Esophagus (tissue), 2 donors: ENCODE data around the gene RAF1. TPM values are rescaled to one million over a fixed set of nuclear protein-coding genes. Genes with fewer than 3 reads are reported as not detected.

Experiments used
- H3K27ac ChIP-seq, 2 donors: one replicate each; pipeline ENCODE4 v1.5.1; 2013; ENCODE audit warnings: low read depth in 2 of 2, mild to moderate bottlenecking in 2 of 2, inconsistent platforms in 1 of 2, low read length in 1 of 2, moderate library complexity in 1 of 2
- H3K27me3 ChIP-seq, 2 donors: one replicate each; pipeline ENCODE4 v1.6.1; 2013; ENCODE audit warnings: low read length in 2 of 2, control low read depth in 1 of 2, mild to moderate bottlenecking in 1 of 2; ENCODE audit not compliant: insufficient read depth in 2 of 2, control insufficient read depth in 1 of 2
- H3K36me3 ChIP-seq, 2 donors: one replicate each; pipeline ENCODE4 v1.6.1; 2013; ENCODE audit warnings: low read length in 1 of 2; ENCODE audit not compliant: control insufficient read depth in 2 of 2, insufficient read depth in 2 of 2
- H3K4me1 ChIP-seq, 2 donors: one replicate each; pipeline ENCODE4 v1.6.1; 2013; ENCODE audit warnings: low read length in 1 of 2; ENCODE audit not compliant: control insufficient read depth in 2 of 2, insufficient read depth in 2 of 2
- H3K4me3 ChIP-seq, 2 donors: one replicate each; pipeline ENCODE4 v1.5.1; 2013; ENCODE audit warnings: low read length in 2 of 2, mild to moderate bottlenecking in 2 of 2, low read depth in 1 of 2, moderate library complexity in 1 of 2
- H3K9me3 ChIP-seq, 2 donors: one replicate each; pipeline ENCODE4 v1.6.1; 2013; ENCODE audit warnings: mild to moderate bottlenecking in 2 of 2, low read depth in 1 of 2, low read length in 1 of 2, moderate library complexity in 1 of 2; ENCODE audit not compliant: control insufficient read depth in 2 of 2, insufficient read depth in 1 of 2
- WGBS, 2 donors: extraction: QIAGEN DNeasy Blood & Tissue Kit; methylation state at CpG; one replicate each; pipeline ENCODE4 v1.1.7; 2013; 5-methylcytosine and 5-hydroxymethylcytosine counted together
- polyA plus RNA-seq, 2 donors: library from polyadenylated mRNA; stranded (reverse); fragments of 200-250 nt; gene quantifications; one replicate each; pipeline ENCODE4 v1.2.3, GENCODE V29; 2013
- donor health status: healthy with polysubstance abuse.
- donor health status: Bipolar disorder and iron deficiency.

Gene RAF1
- polyA plus RNA-seq, 2 donors: 52.3 to 65.3 TPM

- no peak overlapping the region for H3K4me3 ChIP-seq
- 94 to 97% methylated on average over 4 of the region's 4 CpGs for WGBS, 2 donors
- H3K27ac ChIP-seq: no peak overlapping the region
- H3K27me3 ChIP-seq: no peaks in the 10 kb centered on the region
- H3K4me1 ChIP-seq: no peaks in the 10 kb centered on the region
- H3K9me3 ChIP-seq: no peaks in the 10 kb centered on the region
- peaks cover 5 to 13% of the 10 kb centered on the region in 2 donors for H3K36me3 ChIP-seq
Measured at GRCh38 chr3:12615266-12615665, 48.7 kb downstream of the RAF1 start.

- no peaks in the 10 kb centered on the region for H3K27me3 ChIP-seq
- no peak overlapping the region for H3K27ac ChIP-seq
- no peaks in the 10 kb centered on the region for H3K9me3 ChIP-seq
- H3K4me1 ChIP-seq: no peaks in the 10 kb centered on the region
- 54 to 76% methylated on average over 4 of the region's 4 CpGs for WGBS, 2 donors
- H3K4me3 ChIP-seq: no peak overlapping the region
- H3K36me3 ChIP-seq: peaks cover 6 to 13% of the 10 kb centered on the region in 2 donors
Measured at GRCh38 chr3:12613250-12613649, 50.7 kb downstream of the RAF1 start.

- Histone ChIP-seq H3K27me3 (no peaks in the 10 kb centered on the region), H3K9me3 (no peaks in the 10 kb centered on the region), H3K4me1 (no peaks in the 10 kb centered on the region), H3K4me3 (no peak overlapping the region), H3K27ac (no peak overlapping the region), H3K36me3 (peaks cover 6 to 13% of the 10 kb centered on the region in 2 donors)
- WGBS, 2 donors: 84 to 90% methylated on average over 6 of the region's 6 CpGs
Measured at GRCh38 chr3:12612514-12613226, 51.2 kb downstream of the RAF1 start.

GRCh38 chr3:12611117-12611516 lies 52.8 kb downstream of the RAF1 start:
- Histone ChIP-seq H3K27me3 (no peaks in the 10 kb centered on the region), H3K4me1 (no peaks in the 10 kb centered on the region), H3K4me3 (no peak overlapping the region), H3K36me3 (peaks cover 6 to 13% of the 10 kb centered on the region in 2 donors), H3K27ac (no peak overlapping the region), H3K9me3 (no peaks in the 10 kb centered on the region)
- WGBS, 2 donors: 75% methylated on average over 5 of the region's 5 CpGs

GRCh38 chr3:12608376-12608775 lies 55.5 kb downstream of the RAF1 start:
- Histone ChIP-seq H3K4me3 (no peak overlapping the region), H3K27ac (no peak overlapping the region), H3K9me3 (no peaks in the 10 kb centered on the region), H3K27me3 (no peaks in the 10 kb centered on the region), H3K36me3 (peaks cover 10 to 13% of the 10 kb centered on the region in 2 donors), H3K4me1 (no peaks in the 10 kb centered on the region)
- 98 to 100% methylated on average over 1 of the region's 1 CpG for WGBS, 2 donors

GRCh38 chr3:12603969-12604368 lies 59.9 kb downstream of the RAF1 start:
- Histone ChIP-seq H3K4me1 (no peaks in the 10 kb centered on the region), H3K36me3 (peaks cover 11 to 16% of the 10 kb centered on the region in 2 donors), H3K4me3 (no peak overlapping the region), H3K9me3 (no peaks in the 10 kb centered on the region), H3K27me3 (no peaks in the 10 kb centered on the region), H3K27ac (no peak overlapping the region)
- 87 to 91% methylated on average over 2 of the region's 2 CpGs for WGBS, 2 donors

- Histone ChIP-seq H3K4me3 (no peak overlapping the region), H3K9me3 (no peaks in the 10 kb centered on the region), H3K36me3 (peaks cover 11 to 12% of the 10 kb centered on the region in 2 donors), H3K27me3 (no peaks in the 10 kb centered on the region), H3K27ac (no peak overlapping the region), H3K4me1 (no peaks in the 10 kb centered on the region)
- WGBS, 2 donors: 61 to 68% methylated on average over 1 of the region's 1 CpG
Measured at GRCh38 chr3:12601072-12601471, 62.8 kb downstream of the RAF1 start.

- Histone ChIP-seq H3K36me3 (peaks cover 13 to 17% of the 10 kb centered on the region in 2 donors), H3K4me3 (no peak overlapping the region), H3K4me1 (no peaks in the 10 kb centered on the region), H3K27me3 (no peaks in the 10 kb centered on the region), H3K9me3 (no peaks in the 10 kb centered on the region), H3K27ac (no peak overlapping the region)
Measured at GRCh38 chr3:12598890-12599289, 65.0 kb downstream of the RAF1 start.

DNA sequence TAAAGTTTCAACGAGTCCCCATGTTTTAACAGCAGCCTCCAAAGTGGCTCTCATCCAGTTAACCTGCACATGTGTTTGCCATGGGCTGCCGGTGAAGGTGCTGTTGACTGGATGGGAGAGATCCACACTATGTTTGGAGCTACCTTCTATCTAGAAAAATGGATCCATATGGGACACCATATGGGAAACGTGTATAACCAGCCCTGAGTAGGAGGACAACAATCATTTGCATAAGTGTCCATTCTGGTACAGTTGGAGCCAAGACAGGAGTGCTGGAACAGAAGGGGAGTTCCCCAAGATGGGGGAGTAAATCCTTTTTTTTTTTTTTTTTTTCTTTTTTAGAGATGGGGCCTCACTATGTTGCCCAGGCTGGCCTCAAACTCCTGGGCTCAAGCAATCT lies 70.4 kb downstream of the RAF1 start:
- WGBS, 2 donors: 89 to 94% methylated on average over 3 of the region's 3 CpGs
- no peaks in the 10 kb centered on the region for H3K27me3 ChIP-seq
- H3K4me1 ChIP-seq: no peaks in the 10 kb centered on the region
- H3K36me3 ChIP-seq: peaks cover 17 to 33% of the 10 kb centered on the region in 2 donors
- H3K9me3 ChIP-seq: no peaks in the 10 kb centered on the region
- H3K27ac ChIP-seq: no peak overlapping the region
- H3K4me3 ChIP-seq: no peak overlapping the region

DNA sequence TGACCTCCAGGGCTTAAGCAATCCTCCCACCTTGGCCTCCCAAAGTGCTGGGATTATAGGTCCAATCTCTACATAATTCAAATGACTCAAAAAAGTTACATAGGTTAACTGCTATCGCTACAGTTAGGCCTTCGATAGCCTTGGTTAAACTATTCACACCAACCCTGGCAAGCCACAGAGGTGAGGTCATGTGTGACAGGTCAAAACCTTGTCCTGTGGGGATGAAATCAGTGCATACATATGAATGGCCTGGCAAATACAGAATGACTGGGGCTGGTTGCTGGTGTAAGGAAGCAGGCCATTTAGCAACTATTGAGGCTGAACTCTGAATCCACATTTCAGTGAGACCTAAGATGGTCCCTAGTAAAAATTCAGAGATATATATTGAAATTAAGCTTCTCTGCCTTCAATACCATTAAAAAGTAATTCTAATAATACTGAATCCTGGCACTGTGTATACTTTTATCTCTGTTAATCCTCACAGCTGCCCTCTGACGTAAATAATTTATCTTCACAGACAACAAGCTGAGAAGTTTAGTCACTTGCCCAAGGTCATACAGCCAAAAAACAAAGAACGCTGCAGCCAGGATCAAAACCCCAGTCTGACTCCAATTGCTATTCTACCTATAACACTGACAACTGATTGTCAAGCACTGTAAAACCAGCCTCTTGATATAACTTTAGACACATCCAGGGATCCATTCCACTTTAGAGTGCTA lies 71.8 kb downstream of the RAF1 start:
- Histone ChIP-seq H3K4me3 (no peak overlapping the region), H3K9me3 (no peaks in the 10 kb centered on the region), H3K27me3 (no peaks in the 10 kb centered on the region), H3K4me1 (peaks cover 0 to 3% of the 10 kb centered on the region in 2 donors), H3K27ac (no peak overlapping the region), H3K36me3 (peaks cover 23 to 31% of the 10 kb centered on the region in 2 donors)
- 80 to 88% methylated on average over 4 of the region's 4 CpGs for WGBS, 2 donors
